HG02970 (cell line): ENCODE results near the gene SBF2.

Source experiments
- ATAC-seq: cut with Tn5 transposase; IDR thresholded peaks from one replicate; pipeline ENCODE4 v1.9.1; 2021; ENCODE audit warnings: mild to moderate bottlenecking, moderate library complexity, moderate number of reproducible peaks; ENCODE audit not compliant: unreplicated experiment, low FRiP score

SBF2 gene

GRCh38 chr11:9741260-9741659, 552.8 kb downstream of the SBF2 start:
- no peak for ATAC-seq

GRCh38 chr11:9740202-9740883, 553.7 kb downstream of the SBF2 start:
- ATAC-seq = no peak

- no peak for ATAC-seq
Observed at GRCh38 chr11:9739123-9739900, 554.7 kb downstream of the SBF2 start.

GRCh38 chr11:9738707-9739106, 555.3 kb downstream of the SBF2 start:
- no peak for ATAC-seq

GRCh38 chr11:9738116-9738515, 555.9 kb downstream of the SBF2 start:
- no peak for ATAC-seq

GRCh38 chr11:9736365-9736764, 557.7 kb downstream of the SBF2 start:
- no peak for ATAC-seq

GRCh38 chr11:9735919-9736318, 558.1 kb downstream of the SBF2 start:
- no peak for ATAC-seq

- no peak for ATAC-seq
Observed at GRCh38 chr11:9735236-9735635, 558.8 kb downstream of the SBF2 start.

- ATAC-seq = no peak
Observed at GRCh38 chr11:9733212-9733611, 560.8 kb downstream of the SBF2 start.

GRCh38 chr11:9732453-9732852, 561.6 kb downstream of the SBF2 start:
- ATAC-seq = no peak

GRCh38 chr11:9731256-9731655, 562.8 kb downstream of the SBF2 start:
- no peak for ATAC-seq
